Suprapubic skin (tissue), 4 donors: ENCODE results near the gene PTP4A2. TPM values are rescaled to one million over a fixed set of nuclear protein-coding genes. Genes with fewer than 3 reads are reported as not detected.

Source experiments
- DNase-seq, 2 donors: peaks; one replicate each; pipeline ENCODE4 v3.0.0-alpha.2; 2019; ENCODE audit warnings: low spot score in 2 of 2
- H3K27ac ChIP-seq: fragments of 200-600 bp; sonication (generic); one replicate; pipeline ENCODE4 v1.5.1; 2019
- H3K27me3 ChIP-seq: fragments of 200-600 bp; sonication (generic); one replicate; pipeline ENCODE4 v1.5.1; 2019
- H3K36me3 ChIP-seq: fragments of 200-600 bp; sonication (generic); one replicate; pipeline ENCODE4 v1.5.1; 2019
- H3K4me1 ChIP-seq: fragments of 200-600 bp; sonication (generic); one replicate; pipeline ENCODE4 v1.5.1; 2019
- H3K4me3 ChIP-seq: fragments of 200-600 bp; sonication (generic); one replicate; pipeline ENCODE4 v1.5.1; 2019; ENCODE audit warnings: mild to moderate bottlenecking
- H3K9me3 ChIP-seq: fragments of 200-600 bp; sonication (generic); one replicate; pipeline ENCODE4 v1.5.1; 2019
- EP300 ChIP-seq: sonication (generic); formaldehyde crosslinking; IDR thresholded peaks from one replicate; pipeline ENCODE4 v1.6.1; 2017; ENCODE audit warnings: antibody characterized with exemption
- POLR2A ChIP-seq, 2 donors: fragments of 450-650 bp; IDR thresholded peaks; one replicate each; pipeline ENCODE4 v1.6.1; 2017; ENCODE audit warnings: antibody characterized with exemption in 2 of 2, mild to moderate bottlenecking in 2 of 2, moderate library complexity in 2 of 2
- POLR2AphosphoS5 ChIP-seq, 3 donors: sonication (generic); formaldehyde crosslinking; IDR thresholded peaks; one replicate each; pipeline ENCODE4 v1.6.1; 2017; ENCODE audit warnings: antibody characterized with exemption in 3 of 3
- WGBS: methylation state at CpG from one replicate; pipeline ENCODE4 v1.1.5; 2018; 5-methylcytosine and 5-hydroxymethylcytosine counted together
- total RNA-seq, 4 donors: library from RNA; depleted of rRNA; stranded (reverse); fragments of >200 nt; gene quantifications; one replicate each; pipeline ENCODE4 v1.1.0, GENCODE V29; 2016
- TF ChIP-seq, protein P1 (sequence below), 2 donors: fragments of 200-600 bp in 1 of 2; fragments of 450-650 bp in 1 of 2; sonication (generic) in 1 of 2; IDR thresholded peaks; one replicate each; pipeline ENCODE4 v1.5.1; 2016 to 2019; ENCODE audit warnings: antibody characterized with exemption in 2 of 2, mild to moderate bottlenecking in 1 of 2, moderate library complexity in 1 of 2

PTP4A2 gene
- total RNA-seq, 4 donors from 2014 or later = 97.2 to 147 (median 121) TPM

DNA sequence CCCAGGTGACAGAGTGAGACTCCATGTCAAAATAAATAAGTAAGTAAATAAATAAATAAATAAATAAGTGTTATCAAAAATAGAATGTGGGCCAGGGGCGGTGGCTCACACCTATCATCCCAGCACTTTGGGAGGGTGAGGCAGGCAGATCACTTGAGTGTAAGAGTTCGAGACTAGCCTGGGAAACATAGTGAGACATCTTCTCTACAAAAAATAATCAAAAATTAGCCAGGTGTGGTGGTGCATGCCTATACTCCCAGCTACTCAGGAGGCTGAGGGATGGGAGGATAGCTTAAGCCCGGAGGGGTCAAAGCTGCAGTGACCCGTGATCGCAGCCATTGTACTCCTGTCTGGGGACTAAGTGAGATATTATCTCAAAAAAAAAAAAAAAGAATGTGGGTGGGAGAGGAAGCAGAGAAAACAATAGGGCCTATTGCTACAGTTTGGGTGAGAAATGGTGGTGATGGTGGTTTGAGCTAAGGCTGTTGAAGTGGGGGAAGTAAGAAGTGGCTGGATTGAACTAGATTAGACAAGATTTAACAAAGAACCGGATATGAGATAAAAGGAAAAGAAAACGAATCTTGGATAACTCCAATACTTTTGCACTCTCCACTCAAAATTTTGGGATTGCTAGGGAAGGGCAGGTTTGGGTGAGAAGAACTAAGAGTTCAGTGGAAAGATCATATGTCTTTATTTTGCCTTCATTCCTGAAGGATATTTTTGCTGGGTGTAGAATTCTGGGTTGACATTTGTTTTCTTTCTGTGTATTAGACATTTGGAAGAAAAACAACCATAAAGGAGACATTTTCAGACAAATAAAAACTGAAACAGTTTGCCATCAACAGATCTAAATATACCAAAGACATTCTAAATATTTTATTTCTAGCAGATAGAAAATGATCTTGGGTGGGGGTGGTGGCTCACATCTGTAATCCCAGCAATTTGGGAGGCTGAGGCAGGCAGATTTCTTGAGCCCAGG, 65.2 kb downstream of the PTP4A2 start:
- Histone ChIP-seq H3K9me3 (no peaks in the 10 kb centered on the region), H3K4me1 (no peaks in the 10 kb centered on the region), H3K36me3 (no peaks in the 10 kb centered on the region), H3K27me3 (no peaks in the 10 kb centered on the region), H3K27ac (no peak overlapping the region), H3K4me3 (no peak overlapping the region)
- DNase-seq = no peak
- TF ChIP-seq, protein P1, sequence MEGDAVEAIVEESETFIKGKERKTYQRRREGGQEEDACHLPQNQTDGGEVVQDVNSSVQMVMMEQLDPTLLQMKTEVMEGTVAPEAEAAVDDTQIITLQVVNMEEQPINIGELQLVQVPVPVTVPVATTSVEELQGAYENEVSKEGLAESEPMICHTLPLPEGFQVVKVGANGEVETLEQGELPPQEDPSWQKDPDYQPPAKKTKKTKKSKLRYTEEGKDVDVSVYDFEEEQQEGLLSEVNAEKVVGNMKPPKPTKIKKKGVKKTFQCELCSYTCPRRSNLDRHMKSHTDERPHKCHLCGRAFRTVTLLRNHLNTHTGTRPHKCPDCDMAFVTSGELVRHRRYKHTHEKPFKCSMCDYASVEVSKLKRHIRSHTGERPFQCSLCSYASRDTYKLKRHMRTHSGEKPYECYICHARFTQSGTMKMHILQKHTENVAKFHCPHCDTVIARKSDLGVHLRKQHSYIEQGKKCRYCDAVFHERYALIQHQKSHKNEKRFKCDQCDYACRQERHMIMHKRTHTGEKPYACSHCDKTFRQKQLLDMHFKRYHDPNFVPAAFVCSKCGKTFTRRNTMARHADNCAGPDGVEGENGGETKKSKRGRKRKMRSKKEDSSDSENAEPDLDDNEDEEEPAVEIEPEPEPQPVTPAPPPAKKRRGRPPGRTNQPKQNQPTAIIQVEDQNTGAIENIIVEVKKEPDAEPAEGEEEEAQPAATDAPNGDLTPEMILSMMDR (IDR thresholded peaks at IDR 0.05) = no peak
- TF ChIP-seq POLR2A (IDR thresholded peaks at IDR 0.05) = no peak
- no peak for TF ChIP-seq POLR2AphosphoS5 (IDR thresholded peaks at IDR 0.05)
- WGBS = 80% methylated on average over 7 of the region's 7 CpGs

DNA sequence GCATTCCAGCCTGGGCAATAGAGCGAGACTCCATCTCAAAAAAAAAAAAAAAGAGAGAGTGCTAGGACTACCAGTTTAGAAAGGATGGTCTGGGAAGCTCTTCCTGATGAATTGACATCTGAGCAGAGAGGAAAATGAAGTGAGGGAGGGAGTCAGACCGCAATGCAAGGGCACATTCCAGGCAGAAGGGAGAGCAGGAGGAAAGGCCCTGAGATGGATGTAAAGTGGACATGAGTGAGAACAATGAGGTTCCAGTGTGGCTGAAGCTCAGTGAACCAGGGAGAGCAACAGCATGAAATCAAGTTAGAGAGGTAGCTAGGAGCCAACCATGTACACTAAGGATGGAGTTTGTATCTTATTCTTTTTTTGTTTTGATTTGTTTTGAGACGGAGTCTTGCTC, 66.5 kb downstream of the PTP4A2 start:
- Histone ChIP-seq H3K9me3 (no peaks in the 10 kb centered on the region), H3K27me3 (no peaks in the 10 kb centered on the region), H3K4me1 (no peaks in the 10 kb centered on the region), H3K27ac (no peak overlapping the region), H3K36me3 (no peaks in the 10 kb centered on the region), H3K4me3 (no peak overlapping the region)
- 94% methylated on average over 3 of the region's 3 CpGs for whole genome bisulfite sequencing
- TF ChIP-seq POLR2A (IDR thresholded peaks at IDR 0.05) (no peak), EP300 (no peak), POLR2AphosphoS5 (IDR thresholded peaks at IDR 0.05) (no peak)
- TF ChIP-seq, protein P1 (IDR thresholded peaks at IDR 0.05) = no peak
- DNase-seq = no peak

DNA sequence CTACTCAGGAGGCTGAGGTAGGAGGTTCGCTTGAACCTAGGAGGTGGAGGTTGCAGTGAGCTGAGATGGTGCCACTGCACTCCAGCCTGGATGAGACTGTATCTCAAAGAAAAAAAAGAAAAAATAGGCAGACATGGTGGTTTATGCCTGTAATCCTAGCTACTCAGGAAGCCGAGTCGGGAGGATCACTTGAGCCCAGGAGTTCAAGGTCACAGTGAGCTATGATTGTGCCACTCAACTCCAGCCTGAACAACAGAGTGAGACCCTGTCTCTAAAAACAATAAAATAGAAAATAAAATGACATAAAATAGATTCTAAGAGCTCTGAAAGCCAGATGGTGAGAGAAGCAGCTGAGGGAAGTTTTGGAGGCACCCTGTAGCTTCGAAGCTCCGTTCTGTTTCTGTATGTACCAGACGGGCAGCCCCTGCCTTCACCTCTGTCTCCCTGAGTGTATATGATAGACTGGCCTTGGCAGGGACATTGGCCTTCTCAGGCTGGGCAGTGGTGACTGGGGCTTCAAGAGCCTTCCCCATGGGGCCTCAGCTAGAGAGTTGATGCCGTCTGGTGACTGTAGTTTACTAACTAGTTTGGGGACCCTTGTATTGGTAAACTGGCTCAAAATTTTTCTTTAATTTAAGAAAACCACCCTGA, 68.0 kb downstream of the PTP4A2 start:
- Histone ChIP-seq H3K36me3 (no peaks in the 10 kb centered on the region), H3K4me3 (no peak overlapping the region), H3K4me1 (no peaks in the 10 kb centered on the region), H3K9me3 (no peaks in the 10 kb centered on the region), H3K27me3 (no peaks in the 10 kb centered on the region), H3K27ac (no peak overlapping the region)
- WGBS = 94% methylated on average over 7 of the region's 7 CpGs
- TF ChIP-seq POLR2A (IDR thresholded peaks at IDR 0.05) = no peak
- no peak for TF ChIP-seq POLR2AphosphoS5 (IDR thresholded peaks at IDR 0.05)
- TF ChIP-seq EP300 = no peak
- TF ChIP-seq, protein P1 (IDR thresholded peaks at IDR 0.05) = no peak
- no peak for DNase-seq

DNA sequence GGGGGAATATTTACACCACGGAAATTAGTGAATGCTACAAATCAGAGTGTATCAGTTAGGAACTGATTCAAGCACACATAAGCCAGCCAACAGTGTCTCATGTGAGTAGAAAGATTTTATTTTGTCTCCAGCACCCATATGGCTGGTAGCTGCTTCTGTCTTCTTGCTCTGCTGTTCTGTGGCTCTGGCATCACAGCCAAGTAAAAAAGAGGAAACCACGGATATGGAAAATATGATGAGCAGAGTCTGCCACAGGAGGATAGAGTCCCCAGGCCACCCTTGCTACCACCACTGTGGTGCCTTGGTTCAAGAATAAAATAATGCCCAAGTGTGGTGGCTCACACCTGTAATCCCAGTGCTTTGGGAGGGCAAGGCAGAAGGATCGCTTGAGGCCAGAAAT, 68.7 kb downstream of the PTP4A2 start:
- TF ChIP-seq EP300 (no peak), POLR2A (IDR thresholded peaks at IDR 0.05) (no peak), POLR2AphosphoS5 (IDR thresholded peaks at IDR 0.05) (no peak)
- TF ChIP-seq, protein P1 (IDR thresholded peaks at IDR 0.05) = no peak
- Histone ChIP-seq H3K27ac (no peak overlapping the region), H3K9me3 (no peaks in the 10 kb centered on the region), H3K36me3 (no peaks in the 10 kb centered on the region), H3K27me3 (no peaks in the 10 kb centered on the region), H3K4me3 (no peak overlapping the region), H3K4me1 (no peaks in the 10 kb centered on the region)
- DNase-seq = no peak
- 42% methylated on average over 3 of the region's 3 CpGs for WGBS

DNA sequence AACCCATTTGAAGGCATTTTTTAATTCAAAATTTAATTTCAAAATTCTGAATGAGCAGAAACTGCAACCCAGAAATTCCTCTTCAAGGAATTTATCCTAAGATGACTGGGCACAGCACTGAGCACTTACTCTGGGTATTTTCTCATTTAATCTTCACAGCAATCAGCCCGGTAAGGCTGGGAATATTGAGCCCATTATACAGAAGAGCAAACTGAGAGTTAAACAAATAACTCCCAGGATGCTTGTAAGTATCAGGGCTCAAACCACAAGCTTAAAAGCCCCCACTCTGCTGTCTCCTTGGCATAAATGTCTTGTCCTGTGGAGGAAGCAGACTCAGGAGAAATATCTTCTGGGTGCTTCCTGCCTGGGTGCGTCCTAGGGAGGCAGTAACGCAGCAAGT, 69.3 kb downstream of the PTP4A2 start:
- no peak overlapping the region for H3K27ac ChIP-seq
- 60% methylated on average over 3 of the region's 3 CpGs for WGBS
- H3K36me3 ChIP-seq = no peaks in the 10 kb centered on the region
- no peaks in the 10 kb centered on the region for H3K27me3 ChIP-seq
- DNase-seq = no peak
- TF ChIP-seq EP300 (no peak), POLR2A (IDR thresholded peaks at IDR 0.05) (no peak), POLR2AphosphoS5 (IDR thresholded peaks at IDR 0.05) (no peak)
- TF ChIP-seq, protein P1 (IDR thresholded peaks at IDR 0.05) = no peak
- H3K4me3 ChIP-seq = no peak overlapping the region
- H3K4me1 ChIP-seq = no peaks in the 10 kb centered on the region
- H3K9me3 ChIP-seq = no peaks in the 10 kb centered on the region
